Activated CD4-positive, alpha-beta T cell treated with anti-CD3 and anti-CD28 coated beads, Interleukin-2, amount 50 U/mL, for 48 hours (primary cell): ENCODE data around the gene POU6F2.

ENCODE experiments used
- DNase-seq, 2 experiments: peaks; one replicate each; pipeline ENCODE4 v3.0.0-alpha.2; 2020

POU6F2 gene

GRCh38 chr7:39464350-39465054, 486.8 kb downstream of the POU6F2 start:
- no peak for DNase-seq

GRCh38 chr7:39465055-39465929, 487.6 kb downstream of the POU6F2 start:
- DNase-seq = peak; percentile 29 to 39

GRCh38 chr7:39468261-39468660, 490.6 kb downstream of the POU6F2 start:
- no peak for DNase-seq

- no peak for DNase-seq
Observed at GRCh38 chr7:39468808-39469374, 491.2 kb downstream of the POU6F2 start.

GRCh38 chr7:39480901-39481300, 503.2 kb downstream of the POU6F2 start:
- DNase-seq = no peak

GRCh38 chr7:39488467-39489393, 511.0 kb downstream of the POU6F2 start:
- DNase-seq = no peak

- no peak for DNase-seq
Observed at GRCh38 chr7:39490296-39490695, 512.6 kb downstream of the POU6F2 start.

GRCh38 chr7:39493934-39494333, 516.2 kb downstream of the POU6F2 start:
- DNase-seq = no peak

- no peak for DNase-seq
Observed at GRCh38 chr7:39501358-39501757, 523.6 kb downstream of the POU6F2 start.

- DNase-seq = peak in 1 of 2 experiments; percentile 6
Observed at GRCh38 chr7:39504963-39505362, 527.3 kb downstream of the POU6F2 start.

- no peak for DNase-seq
Observed at GRCh38 chr7:39507866-39508551, 530.3 kb downstream of the POU6F2 start.

GRCh38 chr7:39509436-39509835, 531.7 kb downstream of the POU6F2 start:
- DNase-seq = no peak

- no peak for DNase-seq
Observed at GRCh38 chr7:39509912-39510311, 532.2 kb downstream of the POU6F2 start.

GRCh38 chr7:39510864-39511354, 533.2 kb downstream of the POU6F2 start:
- DNase-seq = no peak

- DNase-seq = no peak
Observed at GRCh38 chr7:39515534-39516228, 538.0 kb downstream of the POU6F2 start.

GRCh38 chr7:39516498-39516897, 538.8 kb downstream of the POU6F2 start:
- no peak for DNase-seq

- DNase-seq = no peak
Observed at GRCh38 chr7:39517240-39517639, 539.5 kb downstream of the POU6F2 start.
